Measurements from ENCODE around the gene TSPEAR.
"Not testable (repeated sequence)": the region's sequence is repeated elsewhere in the genome, so short reads cannot be mapped to it uniquely, and the experiment has no call there.

Gene TSPEAR

DNA sequence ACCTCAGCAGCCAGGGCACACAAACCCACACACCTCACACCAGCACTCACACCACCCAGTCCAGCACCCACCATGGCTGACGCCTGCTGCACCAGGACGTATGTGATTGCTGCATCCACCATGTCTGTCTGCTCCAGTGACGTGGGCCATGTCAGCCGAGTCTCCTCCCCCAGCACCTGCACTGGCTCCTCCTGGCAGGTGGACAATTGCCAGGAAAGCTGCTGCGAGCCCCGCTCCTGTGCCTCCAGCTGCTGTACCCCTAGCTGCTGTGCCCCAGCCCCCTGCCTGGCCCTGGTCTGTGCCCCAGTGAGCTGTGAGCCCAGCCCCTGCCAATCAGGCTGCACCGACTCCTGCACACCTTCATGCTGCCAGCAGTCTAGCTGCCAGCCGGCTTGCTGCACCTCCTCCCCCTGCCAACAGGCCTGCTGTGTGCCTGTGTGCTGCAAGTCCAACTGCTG lies 99.3 kb downstream of the TSPEAR start, which contains the start of gene KRTAP10-8:
KRTAP10-8 (plus strand) TSS at position 51 of the 458 bp plus-strand sequence; CDS start at position 73, 22 bp downstream.
- H3K4me3 ChIP-seq (ENCODE audit: control insufficient read depth, low read depth, low read length), result no peak within 1 kb of the TSS
- no peak for DNase-seq (ENCODE audit: low read depth)
- TF ChIP-seq, protein P1, sequence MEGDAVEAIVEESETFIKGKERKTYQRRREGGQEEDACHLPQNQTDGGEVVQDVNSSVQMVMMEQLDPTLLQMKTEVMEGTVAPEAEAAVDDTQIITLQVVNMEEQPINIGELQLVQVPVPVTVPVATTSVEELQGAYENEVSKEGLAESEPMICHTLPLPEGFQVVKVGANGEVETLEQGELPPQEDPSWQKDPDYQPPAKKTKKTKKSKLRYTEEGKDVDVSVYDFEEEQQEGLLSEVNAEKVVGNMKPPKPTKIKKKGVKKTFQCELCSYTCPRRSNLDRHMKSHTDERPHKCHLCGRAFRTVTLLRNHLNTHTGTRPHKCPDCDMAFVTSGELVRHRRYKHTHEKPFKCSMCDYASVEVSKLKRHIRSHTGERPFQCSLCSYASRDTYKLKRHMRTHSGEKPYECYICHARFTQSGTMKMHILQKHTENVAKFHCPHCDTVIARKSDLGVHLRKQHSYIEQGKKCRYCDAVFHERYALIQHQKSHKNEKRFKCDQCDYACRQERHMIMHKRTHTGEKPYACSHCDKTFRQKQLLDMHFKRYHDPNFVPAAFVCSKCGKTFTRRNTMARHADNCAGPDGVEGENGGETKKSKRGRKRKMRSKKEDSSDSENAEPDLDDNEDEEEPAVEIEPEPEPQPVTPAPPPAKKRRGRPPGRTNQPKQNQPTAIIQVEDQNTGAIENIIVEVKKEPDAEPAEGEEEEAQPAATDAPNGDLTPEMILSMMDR (IDR thresholded peaks at IDR 0.05; ENCODE audit: control insufficient read depth, insufficient read depth, low read depth, low read length, missing control alignments), result no peak

DNA sequence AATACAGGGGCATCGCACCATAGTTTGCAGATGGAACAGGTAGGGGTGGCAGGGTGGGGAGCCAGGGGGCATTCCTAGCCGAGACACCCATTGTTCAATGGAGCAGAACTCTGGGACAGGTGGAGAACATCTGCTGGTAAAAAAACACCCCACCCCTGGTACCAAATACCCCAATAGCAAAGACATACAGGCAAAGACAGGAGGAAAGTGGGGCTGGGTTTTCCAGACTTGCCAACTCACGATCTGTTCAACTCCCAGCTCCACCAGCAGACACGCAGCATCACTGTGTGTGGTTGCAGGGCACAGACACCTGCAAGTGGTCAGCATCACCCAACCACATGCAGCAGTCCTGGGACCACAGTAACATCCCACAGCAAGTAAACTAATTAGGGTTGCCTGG lies 99.8 kb downstream of the TSPEAR start:
- DNase-seq (ENCODE audit: low read depth), result no peak
- no peak overlapping the region for H3K4me3 ChIP-seq (ENCODE audit: control insufficient read depth, low read depth, low read length)
- TF ChIP-seq, protein P1 (IDR thresholded peaks at IDR 0.05; ENCODE audit: control insufficient read depth, insufficient read depth, low read depth, low read length, missing control alignments), result no peak

DNA sequence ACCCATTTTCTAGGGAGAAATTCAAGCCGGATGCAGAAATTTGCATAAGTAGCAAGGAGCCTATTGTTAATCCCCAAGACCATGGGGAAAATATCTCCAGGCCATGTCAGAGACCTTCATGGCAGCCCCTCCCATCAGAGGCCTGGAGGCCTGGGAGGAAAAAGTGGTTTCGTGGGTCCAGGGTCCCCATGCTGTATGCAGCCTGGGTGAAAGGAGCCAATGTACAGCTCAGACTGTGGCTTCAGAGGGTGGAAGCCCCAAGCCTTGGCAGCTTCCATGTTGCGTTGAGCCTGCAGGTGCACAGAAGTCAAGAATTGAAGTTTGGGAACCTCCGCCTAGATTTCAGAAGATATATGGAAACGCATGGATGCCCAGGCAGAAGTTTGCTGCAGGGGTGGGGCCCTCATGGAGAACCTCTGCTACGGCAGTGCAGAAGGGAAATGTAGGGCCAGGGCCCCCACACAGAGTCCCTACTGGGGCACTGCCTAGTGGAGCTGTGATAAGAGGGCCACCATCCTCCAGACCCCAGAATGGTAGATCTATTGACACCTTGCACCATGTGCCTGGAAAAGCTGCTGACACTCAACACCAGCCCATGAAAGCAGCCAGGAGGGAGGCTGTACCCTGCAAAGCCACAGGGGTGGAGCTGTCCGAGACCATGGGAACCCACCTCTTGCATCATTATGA lies 101.1 kb downstream of the TSPEAR start:
- not testable (repeated sequence) for DNase-seq (ENCODE audit: low read depth); H3K4me3 ChIP-seq (ENCODE audit: control insufficient read depth, low read depth, low read length)

DNA sequence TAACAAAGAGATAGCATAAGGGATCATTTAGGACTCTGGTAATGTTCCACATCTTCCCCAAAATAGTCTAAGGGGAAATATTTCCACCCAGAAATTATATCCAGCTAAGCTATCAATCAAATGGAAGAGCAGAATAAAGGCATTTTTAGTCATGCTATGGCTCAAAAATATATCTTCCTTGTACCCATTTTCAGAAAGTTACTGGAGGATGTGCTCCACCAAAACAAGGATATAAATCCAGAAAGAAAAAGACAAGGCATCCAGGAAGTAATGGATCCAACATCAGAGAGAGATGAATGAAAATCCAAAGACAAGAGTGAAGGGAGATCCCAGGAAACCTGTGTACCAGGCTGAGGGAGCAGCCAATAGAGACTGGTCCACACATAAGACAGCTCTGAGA lies 102.2 kb downstream of the TSPEAR start:
- no peak for DNase-seq (ENCODE audit: low read depth)
- H3K4me3 ChIP-seq (ENCODE audit: control insufficient read depth, low read depth, low read length), result no peak overlapping the region
- TF ChIP-seq, protein P1 (IDR thresholded peaks at IDR 0.05; ENCODE audit: control insufficient read depth, insufficient read depth, low read depth, low read length, missing control alignments), result no peak

DNA sequence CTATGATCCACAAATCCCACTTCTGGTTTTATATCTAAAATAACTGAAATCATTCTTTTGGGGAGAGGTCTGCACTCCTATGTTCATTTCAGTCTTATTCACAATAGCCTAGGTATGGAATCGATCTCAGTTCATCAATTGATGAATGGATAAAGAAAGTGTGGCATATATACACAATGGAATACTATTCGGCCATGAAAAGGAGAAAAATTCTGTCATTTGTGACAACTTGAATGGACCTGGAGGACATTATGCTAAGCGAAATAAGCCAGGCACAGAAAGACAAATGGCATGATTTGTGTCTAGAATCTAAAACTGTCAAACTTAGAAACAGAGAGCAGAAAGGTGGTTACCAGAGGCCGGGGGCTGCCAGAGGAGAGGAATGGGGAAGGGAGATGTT lies 104.9 kb downstream of the TSPEAR start:
- no peak for DNase-seq (ENCODE audit: low read depth)
- no peak overlapping the region for H3K4me3 ChIP-seq (ENCODE audit: control insufficient read depth, low read depth, low read length)
- TF ChIP-seq, protein P1 (IDR thresholded peaks at IDR 0.05; ENCODE audit: control insufficient read depth, insufficient read depth, low read depth, low read length, missing control alignments), result no peak

DNA sequence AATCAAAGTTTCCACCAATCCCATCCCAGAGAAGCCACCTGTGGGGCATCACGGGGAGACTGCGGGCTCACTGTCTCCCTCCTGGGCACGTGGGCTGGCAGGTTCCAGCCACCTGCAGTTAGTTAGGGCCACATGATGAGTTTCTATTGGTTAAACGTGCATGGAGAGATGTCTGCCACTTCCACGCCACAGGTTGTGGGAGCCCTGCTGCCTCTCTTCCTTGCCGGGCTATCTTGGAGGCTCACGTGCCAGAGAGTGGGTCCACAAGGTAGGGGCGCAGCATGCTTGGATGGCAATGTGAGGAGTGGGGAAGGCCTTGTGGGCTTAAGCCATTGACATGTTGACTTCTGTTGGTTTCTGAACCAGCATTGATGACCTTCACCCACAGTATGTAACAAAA lies 107.5 kb downstream of the TSPEAR start:
- no peak for DNase-seq (ENCODE audit: low read depth)
- no peak overlapping the region for H3K4me3 ChIP-seq (ENCODE audit: control insufficient read depth, low read depth, low read length)
- TF ChIP-seq, protein P1 (IDR thresholded peaks at IDR 0.05; ENCODE audit: control insufficient read depth, insufficient read depth, low read depth, low read length, missing control alignments), result no peak

DNA sequence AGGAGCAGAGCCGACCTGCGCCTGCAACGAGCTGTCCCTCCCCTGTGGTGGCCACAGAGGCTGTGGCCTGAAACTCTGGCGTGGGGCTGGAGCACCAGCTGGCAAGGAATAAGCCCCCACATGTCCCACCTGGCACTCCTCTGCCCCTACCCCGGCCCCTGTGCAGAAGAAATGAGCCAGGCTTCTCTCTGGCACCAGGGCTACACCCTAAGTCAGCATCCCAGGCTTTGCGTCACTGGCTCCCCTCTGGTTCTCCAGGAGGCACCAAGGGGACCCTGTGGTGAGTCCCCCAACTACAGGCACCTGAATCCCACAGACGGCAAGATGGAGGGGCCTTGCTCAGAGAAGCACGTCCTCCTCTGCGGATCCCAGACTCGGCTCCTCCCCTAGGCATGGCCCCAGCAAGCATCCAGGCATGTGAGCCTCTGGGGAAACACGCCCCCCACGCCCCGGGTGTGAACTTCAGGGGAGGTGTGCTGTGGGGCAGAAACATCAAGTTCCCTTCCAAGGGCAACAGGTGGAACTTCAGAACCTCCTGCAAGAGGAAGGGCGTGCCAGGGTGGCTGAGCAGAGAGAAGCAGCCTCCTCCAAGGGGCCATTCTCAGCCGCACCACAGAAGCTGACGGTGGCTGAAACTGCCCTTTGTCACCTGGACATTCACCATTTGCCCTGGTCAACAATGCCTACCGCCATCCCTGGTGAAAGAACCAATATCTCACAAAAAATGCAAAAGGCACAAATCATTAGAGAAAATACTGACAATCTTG lies 108.1 kb downstream of the TSPEAR start:
- TF ChIP-seq, protein P1 (IDR thresholded peaks at IDR 0.05; ENCODE audit: control insufficient read depth, insufficient read depth, low read depth, low read length, missing control alignments), result no peak
- no peak for DNase-seq (ENCODE audit: low read depth)
- H3K4me3 ChIP-seq (ENCODE audit: control insufficient read depth, low read depth, low read length), result no peak overlapping the region
